H1 (cell line): ENCODE measurements around the gene PDE8A. TPM values are rescaled to one million over a fixed set of nuclear protein-coding genes. Genes with fewer than 3 reads are reported as not detected.

Source experiments
- CTCF ChIA-PET: fragments of 300-600 bp; sonication (Branson Sonifier 250); formaldehyde crosslinking; loops from one replicate; lab custom pipeline; 2021; ENCODE audit not compliant: partially characterized antibody; lab: Charles Lee
- POLR2A ChIA-PET: fragments of 300-600 bp; sonication (Branson Sonifier 250); formaldehyde crosslinking; loops from one replicate; lab custom pipeline; 2021; ENCODE audit warnings: inconsistent platforms; ENCODE audit not compliant: partially characterized antibody; lab: Charles Lee
- DNase-seq, 2 experiments: peaks; one replicate each; pipeline versions ENCODE4 v3.0.0 to v3.0.0-alpha.2; 2010 to 2022; ENCODE audit warnings: low spot score in 2 of 2, low read depth in 1 of 2, mixed read lengths in 1 of 2
- FAIRE-seq: peaks from 2 replicates; lab custom pipeline; 2011; peaks lifted over from hg19 to GRCh38; lab: Jason Lieb, UNC
- H2AFZ ChIP-seq: 2 replicates; pipeline ENCODE4 v1.8.1; 2012; ENCODE audit warnings: low read length, inconsistent platforms
- H2AK5ac ChIP-seq: 2 replicates; pipeline ENCODE4 v1.6.1; 2013; ENCODE audit warnings: low read depth, low read length
- H2BK120ac ChIP-seq: replicated peaks from 2 replicates; pipeline ENCODE3; 2013; ENCODE audit warnings: low read depth, low read length, inconsistent platforms
- H2BK12ac ChIP-seq: 2 replicates; pipeline ENCODE4 v1.6.1; 2013; ENCODE audit warnings: low read depth, low read length
- H2BK15ac ChIP-seq: 2 replicates; pipeline ENCODE4 v1.6.1; 2013; ENCODE audit warnings: low read length
- H2BK20ac ChIP-seq: 2 replicates; pipeline ENCODE4 v1.6.1; 2013; ENCODE audit warnings: low read length
- H2BK5ac ChIP-seq: 2 replicates; pipeline ENCODE4 v1.6.1; 2013; ENCODE audit warnings: low read depth, low read length
- H3K14ac ChIP-seq: 2 replicates; pipeline ENCODE4 v1.6.1; 2013; ENCODE audit warnings: inconsistent platforms; ENCODE audit not compliant: insufficient read length
- H3K18ac ChIP-seq: 2 replicates; pipeline ENCODE4 v1.6.1; 2013; ENCODE audit warnings: low read length; ENCODE audit errors: extremely low read depth
- H3K23ac ChIP-seq: 2 replicates; pipeline ENCODE4 v1.6.1; 2013; ENCODE audit warnings: inconsistent platforms; ENCODE audit not compliant: insufficient read length
- H3K23me2 ChIP-seq: 2 replicates; pipeline ENCODE4 v1.6.1; 2013; ENCODE audit warnings: low read depth, low read length
- H3K27ac ChIP-seq: 2 replicates; pipeline ENCODE4 v1.6.1; 2011; ENCODE audit warnings: low read depth, low read length, inconsistent platforms
- H3K27me3 ChIP-seq, 4 experiments: replicated peaks in 1 of 4; 1 replicate in 1 of 4; 2 replicates in 3 of 4; pipeline versions ENCODE4 v1.6.1 to v1.8.1; 2011 to 2013; ENCODE audit warnings: low read length in 3 of 4, mild to moderate bottlenecking in 3 of 4, inconsistent platforms in 2 of 4, mixed read lengths in 2 of 4, moderate library complexity in 1 of 4; ENCODE audit not compliant: control insufficient read depth in 3 of 4, insufficient read depth in 3 of 4; ENCODE audit errors: extremely low read depth in 1 of 4
- H3K36me3 ChIP-seq, 4 experiments: 2 replicates each; pipeline versions ENCODE4 v1.6.1 to v1.8.1; 2011 to 2013; ENCODE audit warnings: mild to moderate bottlenecking in 4 of 4, low read length in 3 of 4, moderate library complexity in 2 of 4, control low read depth in 1 of 4, inconsistent platforms in 1 of 4; ENCODE audit not compliant: insufficient read depth in 4 of 4, control insufficient read depth in 2 of 4
- H3K4ac ChIP-seq: replicated peaks from 2 replicates; pipeline ENCODE3; 2013; ENCODE audit warnings: low read length, low read depth, mixed read lengths, inconsistent platforms; ENCODE audit not compliant: insufficient read length
- H3K4me1 ChIP-seq, 4 experiments: replicated peaks in 1 of 4; 1 replicate in 1 of 4; 2 replicates in 3 of 4; pipeline versions ENCODE4 v1.6.1 to v1.8.1; 2011 to 2013; ENCODE audit warnings: low read length in 3 of 4, inconsistent platforms in 2 of 4, mixed read lengths in 1 of 4; ENCODE audit not compliant: insufficient read depth in 4 of 4, control insufficient read depth in 3 of 4
- H3K4me2 ChIP-seq, 2 experiments: 2 replicates each; pipeline versions ENCODE4 v1.6.1 to v1.8.1; 2011 to 2013; ENCODE audit warnings: low read depth in 2 of 2, low read length in 2 of 2, control low read depth in 1 of 2, inconsistent platforms in 1 of 2, mild to moderate bottlenecking in 1 of 2; ENCODE audit not compliant: insufficient read depth in 1 of 2
- H3K4me3 ChIP-seq, 4 experiments: fragments of 200-600, 300-600 bp in 1 of 4; sonication (generic), shearing (Covaris generic), sonication (Bioruptor Twin) in 1 of 4; 2 replicates each; pipeline versions ENCODE4 v1.5.1 to v1.8.1; 2011 to 2016; ENCODE audit warnings: low read length in 4 of 4, low read depth in 3 of 4, control low read depth in 2 of 4, inconsistent platforms in 2 of 4, mild to moderate bottlenecking in 2 of 4, mixed read lengths in 1 of 4, moderate library complexity in 1 of 4; ENCODE audit not compliant: insufficient read depth in 2 of 4; ENCODE audit errors: extremely low read depth in 1 of 4
- H3K56ac ChIP-seq: replicated peaks from 2 replicates; pipeline ENCODE3; 2013; ENCODE audit warnings: low read depth, mild to moderate bottlenecking, mixed read lengths, low read length, inconsistent platforms; ENCODE audit not compliant: insufficient read length
- H3K79me1 ChIP-seq: 2 replicates; pipeline ENCODE4 v1.6.1; 2013; ENCODE audit warnings: low read depth, low read length, control low read depth
- H3K79me2 ChIP-seq, 2 experiments: 2 replicates each; pipeline versions ENCODE4 v1.6.1 to v1.8.1; 2012 to 2013; ENCODE audit warnings: low read length in 2 of 2, mild to moderate bottlenecking in 2 of 2, inconsistent platforms in 1 of 2; ENCODE audit not compliant: insufficient read depth in 2 of 2, control insufficient read depth in 1 of 2
- H3K9ac ChIP-seq, 4 experiments: replicated peaks in 1 of 4; 1 replicate in 1 of 4; 2 replicates in 3 of 4; pipeline versions ENCODE4 v1.6.1 to v1.8.1; 2011 to 2013; ENCODE audit warnings: low read depth in 3 of 4, low read length in 3 of 4, control low read depth in 2 of 4, mild to moderate bottlenecking in 2 of 4, moderate library complexity in 2 of 4, inconsistent platforms in 1 of 4; ENCODE audit errors: extremely low read depth in 1 of 4
- H3K9me3 ChIP-seq, 2 experiments: 2 replicates each; pipeline versions ENCODE4 v1.6.1 to v1.8.1; 2012 to 2013; ENCODE audit warnings: mild to moderate bottlenecking in 2 of 2, moderate library complexity in 2 of 2, control low read depth in 1 of 2, inconsistent platforms in 1 of 2, low read depth in 1 of 2, low read length in 1 of 2, mixed read lengths in 1 of 2; ENCODE audit not compliant: insufficient read depth in 2 of 2
- H4K20me1 ChIP-seq, 2 experiments: replicated peaks in 1 of 2; 2 replicates each; pipeline versions ENCODE3 to v1.8.1; 2011 to 2013; ENCODE audit warnings: inconsistent platforms in 2 of 2, low read length in 2 of 2, mild to moderate bottlenecking in 1 of 2; ENCODE audit not compliant: insufficient read depth in 2 of 2, control insufficient read depth in 1 of 2
- H4K5ac ChIP-seq: 2 replicates; pipeline ENCODE4 v1.6.1; 2013; ENCODE audit warnings: low read length, low read depth, mixed read lengths, inconsistent platforms; ENCODE audit not compliant: insufficient read length
- H4K8ac ChIP-seq: 2 replicates; pipeline ENCODE4 v1.8.0; 2013; ENCODE audit warnings: mild to moderate bottlenecking, moderate library complexity, low read length, inconsistent platforms; ENCODE audit not compliant: insufficient read depth; ENCODE audit errors: extremely low read depth
- H4K91ac ChIP-seq: replicated peaks from 2 replicates; pipeline ENCODE3; 2013; ENCODE audit warnings: low read length, mixed read lengths, inconsistent platforms; ENCODE audit not compliant: insufficient read length
- ASH2L ChIP-seq: fragments of 200-600, 300-600 bp; sonication (generic); IDR thresholded peaks from one replicate; pipeline ENCODE4 v1.7.1; 2017; ENCODE audit warnings: low read length
- EGR1 ChIP-seq: IDR thresholded peaks from 2 replicates; pipeline ENCODE4 v1.6.1; 2011; ENCODE audit warnings: low read depth, low read length, borderline replicate concordance
- EP300 ChIP-seq, 2 experiments: IDR thresholded peaks; 1 replicate in 1 of 2; 2 replicates in 1 of 2; pipeline ENCODE4 v1.6.1; 2011 to 2012; ENCODE audit warnings: low read depth in 2 of 2, low read length in 2 of 2, mild to moderate bottlenecking in 2 of 2, borderline replicate concordance in 1 of 2, inconsistent platforms in 1 of 2, moderate library complexity in 1 of 2
- POU5F1 ChIP-seq: IDR thresholded peaks from 2 replicates; pipeline ENCODE4 v1.6.1; 2011; ENCODE audit warnings: low read depth, mild to moderate bottlenecking, low read length, moderate library complexity
- SUZ12 ChIP-seq: fragments of 200-600 bp; sonication (generic); IDR thresholded peaks from 2 replicates; pipeline ENCODE4 v1.6.1; 2012; ENCODE audit warnings: mild to moderate bottlenecking, inconsistent platforms, low read length, moderate library complexity, mixed read lengths
- WGBS, 2 experiments: shearing (Covaris generic) in 1 of 2; methylation state at CpG; one replicate each; pipeline versions ENCODE4 v1.1.6 to v1.1.7; 2013 to 2015; ENCODE audit warnings: low lambda C conversion rate in 2 of 2, mixed read lengths in 2 of 2, inconsistent platforms in 1 of 2, low coverage in 1 of 2, missing lambda C conversion rate in 1 of 2; ENCODE audit not compliant: insufficient replicate concordance in 2 of 2, insufficient coverage in 1 of 2, insufficient read length in 1 of 2; ENCODE audit errors: extremely low coverage in 1 of 2, missing lambda C conversion rate in 1 of 2; 5-methylcytosine and 5-hydroxymethylcytosine counted together
- polyA plus RNA-seq, 7 experiments: library from polyadenylated mRNA; depleted of rRNA in 3 of 7; stranded (reverse) in 5 of 7; unstranded in 2 of 7; fragments of >200 nt in 5 of 7; fragments of 200-250 nt in 2 of 7; gene quantifications; 1 replicate in 5 of 7; 2 replicates in 1 of 7; 4 replicates in 1 of 7; pipeline versions ENCODE4 v1.2.1 to v1.2.3, GENCODE V29; 2011 to 2013; ENCODE audit warnings: missing spikeins in 2 of 7, mixed read lengths in 2 of 7
- total RNA-seq: library from RNA; stranded (reverse); fragmentation: NEBNext Ultra II Directional; extraction: Animal tissue kit (Norgen Biotek cat#: 25700); gene quantifications from 2 replicates; pipeline ENCODE4 v1.2.1, GENCODE V29; 2021

The PDE8A gene
- total and polyA plus RNA-seq, 2 of the 8 experiments (the other 6 are each of a cell fraction or from before 2014, with no cell fraction given) = 6.9 to 7.8 TPM

GRCh38 chr15:85072917-85073316 is 91.3 kb downstream of the PDE8A start:
- Histone ChIP-seq H3K4me1 (no peaks in the 10 kb centered on the region), H3K14ac (no peak overlapping the region), H2BK5ac (no peak overlapping the region), H3K9me3 (no peaks in the 10 kb centered on the region), H3K18ac (no peak overlapping the region), H3K4me3 (no peak overlapping the region), H2BK12ac (no peak overlapping the region), H2AK5ac (no peak overlapping the region), H2BK20ac (no peak overlapping the region), H3K9ac (no peak overlapping the region), H3K23ac (no peak overlapping the region), H3K79me1 (no peaks in the 10 kb centered on the region), H3K56ac (no peak overlapping the region), H2BK120ac (no peak overlapping the region), H4K91ac (no peak overlapping the region), H4K5ac (no peak overlapping the region), H2BK15ac (no peak overlapping the region), H3K27me3 (no peaks in the 10 kb centered on the region), H3K36me3 (no peaks in the 10 kb centered on the region), H3K23me2 (no peaks in the 10 kb centered on the region), H4K20me1 (no peaks in the 10 kb centered on the region), H3K4me2 (no peak overlapping the region), H3K4ac (no peak overlapping the region), H4K8ac (no peak overlapping the region), H2AFZ (no peak overlapping the region), H3K27ac (no peak overlapping the region), H3K79me2 (no peaks in the 10 kb centered on the region)
- DNase-seq = no peak
- no peak for TF ChIP-seq EP300 (IDR thresholded peaks at IDR 0.05; ENCODE audit: borderline replicate concordance in 1 of 2, low read depth in 2 of 2, low read length in 2 of 2)
- TF ChIP-seq SUZ12 = no peak
- no peak for TF ChIP-seq ASH2L
- no peak for TF ChIP-seq EGR1
- TF ChIP-seq POU5F1 = no peak
- POLR2A ChIA-PET = interaction anchor here (1.4 kb wide), 1 partner anchor 10 kb away, joined by 3 read pairs; no protein-coding TSS in a partner anchor
- 95% methylated on average over 4 of the region's 4 CpGs; no CpG with 5 or more reads in 1 of the 2 experiments for WGBS, 2 experiments
- FAIRE-seq = no peak
- CTCF ChIA-PET = interaction anchor here (1.1 kb wide), 1 partner anchor 10 kb away, joined by 4 read pairs; no protein-coding TSS in a partner anchor
